OCI-LY7 (cell line): ENCODE measurements around the gene OSCP1.

Experiments used
- EZH2phosphoT487 ChIP-seq: fragments of 200-600 bp; sonication (generic); IDR thresholded peaks from 2 replicates; pipeline ENCODE4 v1.6.1; 2018; ENCODE audit warnings: low read depth, borderline replicate concordance, mild to moderate bottlenecking, mixed run types, antibody characterized with exemption, low read length, moderate library complexity, mixed read lengths
- TF ChIP-seq, protein P1 (sequence below): fragments of 200-600 bp; sonication (generic); conservative IDR thresholded peaks from 2 replicates; pipeline ENCODE4 v1.5.1; 2014; ENCODE audit warnings: mild to moderate bottlenecking, antibody characterized with exemption, low read length, moderate library complexity, mixed read lengths

DNA sequence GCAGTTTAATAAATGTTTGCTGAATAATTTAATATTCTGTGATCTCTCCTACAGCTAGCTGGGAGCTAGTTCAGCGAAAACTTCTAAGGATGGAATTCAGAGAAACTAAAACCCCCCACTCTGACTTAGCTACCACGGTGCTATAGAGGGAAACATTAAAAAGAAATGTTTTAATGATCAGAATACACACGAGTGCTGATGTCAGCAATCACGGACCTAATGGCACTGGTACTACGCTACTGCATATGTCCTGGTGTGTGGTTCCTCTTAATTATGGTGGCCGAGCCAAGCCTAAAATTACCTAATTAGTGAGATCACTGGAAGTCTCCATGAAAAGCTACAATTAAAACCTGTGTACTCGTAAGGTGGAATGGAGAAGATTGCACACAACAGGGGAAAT lies 28.6 kb downstream of the OSCP1 start:
- TF ChIP-seq, protein P1, sequence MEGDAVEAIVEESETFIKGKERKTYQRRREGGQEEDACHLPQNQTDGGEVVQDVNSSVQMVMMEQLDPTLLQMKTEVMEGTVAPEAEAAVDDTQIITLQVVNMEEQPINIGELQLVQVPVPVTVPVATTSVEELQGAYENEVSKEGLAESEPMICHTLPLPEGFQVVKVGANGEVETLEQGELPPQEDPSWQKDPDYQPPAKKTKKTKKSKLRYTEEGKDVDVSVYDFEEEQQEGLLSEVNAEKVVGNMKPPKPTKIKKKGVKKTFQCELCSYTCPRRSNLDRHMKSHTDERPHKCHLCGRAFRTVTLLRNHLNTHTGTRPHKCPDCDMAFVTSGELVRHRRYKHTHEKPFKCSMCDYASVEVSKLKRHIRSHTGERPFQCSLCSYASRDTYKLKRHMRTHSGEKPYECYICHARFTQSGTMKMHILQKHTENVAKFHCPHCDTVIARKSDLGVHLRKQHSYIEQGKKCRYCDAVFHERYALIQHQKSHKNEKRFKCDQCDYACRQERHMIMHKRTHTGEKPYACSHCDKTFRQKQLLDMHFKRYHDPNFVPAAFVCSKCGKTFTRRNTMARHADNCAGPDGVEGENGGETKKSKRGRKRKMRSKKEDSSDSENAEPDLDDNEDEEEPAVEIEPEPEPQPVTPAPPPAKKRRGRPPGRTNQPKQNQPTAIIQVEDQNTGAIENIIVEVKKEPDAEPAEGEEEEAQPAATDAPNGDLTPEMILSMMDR = no peak
- TF ChIP-seq EZH2phosphoT487 = no peak
